ENCODE data around the gene SCD5. TPM values are rescaled to one million over a fixed set of nuclear protein-coding genes. Genes with fewer than 3 reads are reported as not detected.

Gene SCD5
- total RNA-seq, 2 donors from 2014 or later, result 11.9 to 16.7 TPM

DNA sequence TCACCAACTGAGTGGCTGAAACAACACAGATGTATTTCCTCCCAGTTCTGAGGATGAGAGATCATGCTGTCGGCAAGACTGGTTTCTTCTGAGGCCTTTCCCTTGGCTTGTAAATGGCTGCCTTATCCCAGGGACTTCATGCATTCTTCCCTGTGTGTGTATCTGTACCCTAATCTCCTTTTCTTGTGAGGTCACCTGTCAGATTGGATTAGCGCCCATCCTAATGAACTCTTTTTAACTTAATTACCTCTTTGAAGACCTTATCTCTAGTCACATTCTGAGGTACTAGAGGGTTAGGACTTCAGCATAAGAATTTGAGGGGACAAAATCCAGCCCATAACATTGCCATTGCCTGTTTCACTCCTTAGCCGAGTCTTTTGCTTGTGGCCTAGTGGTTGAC is 177.3 kb downstream of the SCD5 start:
- DNase-seq (ENCODE audit: low spot score), result no peak
- intact Hi-C loops (cut with DNase I), result no loop called here

DNA sequence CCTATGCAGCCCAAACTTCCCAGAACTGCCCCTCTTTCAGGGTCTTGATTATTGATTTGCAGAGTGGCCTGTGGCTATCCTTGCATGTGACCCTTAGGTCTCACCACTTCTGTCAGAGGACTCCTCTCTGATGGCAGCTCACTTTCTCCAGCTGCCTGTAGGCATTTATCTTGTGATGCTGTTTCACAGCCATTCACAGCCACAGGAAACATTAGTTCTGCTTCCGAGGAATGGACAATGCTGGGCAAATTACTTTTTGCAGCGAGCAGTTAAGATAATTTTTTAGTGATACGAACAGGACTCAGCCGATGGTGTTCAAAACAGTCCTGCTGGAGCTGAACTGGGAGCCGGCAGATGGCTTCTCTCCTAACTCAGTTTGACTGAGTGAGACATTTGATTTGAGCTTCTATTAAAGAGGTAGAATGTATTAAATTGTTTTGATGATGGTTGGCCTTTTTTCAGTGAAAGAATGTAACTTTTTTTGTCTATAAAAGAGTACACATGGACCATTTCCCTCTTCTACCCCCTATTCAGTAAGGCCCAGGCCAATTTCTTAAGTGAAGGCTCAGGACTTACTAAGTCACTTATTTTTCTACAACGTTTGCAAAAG is 178.4 kb downstream of the SCD5 start:
- intact Hi-C loops (cut with DNase I), result no loop called here
- no peak for DNase-seq (ENCODE audit: low spot score)

DNA sequence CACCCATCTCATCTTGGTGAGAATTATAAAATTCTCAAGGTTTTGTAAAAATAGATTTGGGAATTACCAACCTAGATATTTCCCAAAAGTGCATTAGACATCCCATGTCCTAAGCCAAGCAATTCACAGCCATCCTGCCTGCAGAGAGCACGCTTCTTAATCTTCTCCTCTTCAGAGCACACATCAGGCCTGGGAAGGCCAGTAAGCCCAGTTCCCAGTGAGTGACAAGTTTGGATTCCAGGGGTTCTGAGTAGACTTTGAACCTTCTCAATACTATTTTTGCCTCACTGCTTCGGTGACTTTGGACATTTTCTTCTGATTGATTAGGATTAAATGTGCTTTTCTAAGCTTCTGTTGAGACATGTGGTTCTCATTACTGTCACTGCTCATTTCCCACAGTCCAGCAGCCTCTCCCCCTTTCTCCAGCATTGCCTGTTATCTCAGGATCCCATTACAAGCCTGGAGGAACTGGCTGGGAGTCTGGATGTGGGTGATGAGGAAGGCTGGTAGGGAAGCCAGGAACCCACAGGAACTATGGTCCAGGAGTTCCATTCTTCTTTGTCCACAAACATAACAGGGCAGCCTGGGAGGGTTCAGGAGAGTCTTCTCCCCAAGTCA is 180.4 kb downstream of the SCD5 start:
- intact Hi-C loops (cut with DNase I), result no loop called here
- DNase-seq (ENCODE audit: low spot score), result no peak

DNA sequence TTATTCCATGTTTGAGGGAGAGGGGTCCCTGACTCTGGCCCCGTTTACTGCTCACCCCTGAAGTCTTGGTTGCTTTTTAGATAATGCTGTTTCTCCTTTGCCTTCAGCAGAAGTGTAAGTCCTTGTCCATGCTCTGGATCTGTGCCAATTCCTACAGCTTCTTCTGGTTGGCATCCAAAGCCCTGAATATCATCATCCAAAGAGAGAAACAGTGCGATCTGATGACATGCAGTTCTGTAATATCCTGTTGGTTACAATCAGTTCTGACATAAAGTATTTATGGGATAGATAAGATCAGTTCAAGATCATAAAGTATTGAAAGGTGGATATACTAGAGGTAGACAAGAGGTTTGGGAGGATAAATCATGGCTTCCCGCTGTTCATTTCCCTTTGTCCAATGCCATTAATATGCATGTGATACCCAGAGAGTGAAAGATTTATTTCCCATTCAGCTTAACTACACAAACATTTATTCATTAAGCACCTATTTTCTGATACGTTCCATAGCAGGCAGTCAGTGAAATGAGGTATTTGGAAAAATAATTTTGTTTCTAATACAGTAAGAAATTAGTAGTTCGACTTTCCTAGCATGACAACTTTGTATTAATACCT is 183.7 kb downstream of the SCD5 start:
- intact Hi-C loops (cut with DNase I), result no loop called here
- no peak for DNase-seq (ENCODE audit: low spot score)

DNA sequence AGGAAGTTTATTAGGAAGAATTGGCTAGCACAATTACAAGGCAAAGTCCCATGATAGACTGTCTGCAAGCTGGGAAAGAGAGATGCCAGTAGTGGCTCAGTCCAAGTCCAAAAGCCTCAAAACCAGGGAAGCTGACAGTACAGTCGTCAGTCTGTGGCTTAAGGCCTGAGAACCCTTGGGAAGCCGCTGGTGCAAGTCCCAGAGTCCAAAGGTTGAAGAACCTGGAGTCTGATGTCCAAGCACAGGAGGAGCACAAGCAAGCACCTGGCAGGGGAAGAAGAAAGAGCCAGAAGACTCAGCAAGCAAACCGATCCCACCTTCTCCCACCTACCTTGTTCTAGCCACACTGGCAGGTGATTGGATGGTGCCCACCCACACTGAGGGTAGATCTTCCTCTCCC is 185.5 kb downstream of the SCD5 start:
- intact Hi-C loops (cut with DNase I), result no loop called here
- DNase-seq (ENCODE audit: low spot score), result no peak

DNA sequence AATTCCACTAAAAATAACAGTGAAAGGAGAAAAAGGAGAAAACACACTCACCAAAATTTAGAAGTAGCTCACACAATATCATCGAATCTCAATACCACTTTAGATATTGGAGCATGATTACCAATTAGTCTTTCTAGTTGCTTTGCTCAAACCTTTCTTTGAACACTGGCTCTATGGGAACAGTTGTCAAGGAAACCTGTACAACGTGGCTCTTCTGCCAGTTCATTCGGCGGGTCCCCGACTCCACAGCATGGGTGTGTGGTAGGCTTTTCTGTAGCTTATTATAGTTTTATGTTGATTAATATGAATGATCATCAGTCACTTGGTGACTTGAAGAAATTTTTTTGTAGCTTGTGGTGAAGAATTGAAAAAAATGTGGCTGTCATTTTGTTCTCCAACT is 186.6 kb downstream of the SCD5 start:
- intact Hi-C loops (cut with DNase I), result no loop called here
- no peak for DNase-seq (ENCODE audit: low spot score)

DNA sequence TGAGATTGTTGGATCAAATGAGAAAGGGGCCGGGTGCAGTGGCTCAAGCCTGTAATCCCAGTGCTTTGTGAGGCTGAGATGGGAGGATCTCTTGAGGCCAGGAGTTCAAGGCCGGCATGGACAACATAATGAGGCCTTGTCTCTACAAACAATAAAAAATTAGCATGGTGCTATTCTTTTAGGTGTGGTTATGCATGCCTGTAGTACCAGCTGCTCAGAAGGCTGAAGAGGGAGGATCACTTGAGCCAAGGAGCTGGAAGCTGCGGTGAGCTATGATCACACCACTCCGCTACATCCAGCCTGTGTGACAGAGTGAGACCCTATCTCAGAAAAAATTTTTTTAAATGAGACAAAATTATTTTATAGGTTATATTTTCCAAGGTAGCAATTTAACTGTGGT is 187.1 kb downstream of the SCD5 start:
- no peak for DNase-seq (ENCODE audit: low spot score)
- intact Hi-C loops (cut with DNase I), result no loop called here

DNA sequence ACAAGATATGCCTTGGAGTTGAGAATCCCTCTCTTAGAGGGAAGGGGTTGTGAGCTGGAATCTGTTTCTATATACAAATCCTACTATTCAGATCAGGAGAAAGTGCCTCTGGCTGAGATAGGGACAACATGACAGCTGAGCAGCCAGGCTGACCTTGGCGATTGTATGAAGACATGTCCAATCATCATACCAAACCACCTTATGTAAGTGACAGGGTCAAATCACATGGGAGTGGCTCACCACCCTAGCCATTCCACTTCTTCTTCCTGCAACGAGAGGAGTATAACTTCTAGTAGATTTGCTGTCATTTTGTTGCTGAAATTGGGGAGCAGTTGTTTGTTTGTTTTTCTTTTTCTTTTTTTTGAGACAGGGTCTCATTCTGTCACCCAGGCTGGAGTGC is 188.6 kb downstream of the SCD5 start:
- no peak for DNase-seq (ENCODE audit: low spot score)
- intact Hi-C loops (cut with DNase I), result no loop called here

DNA sequence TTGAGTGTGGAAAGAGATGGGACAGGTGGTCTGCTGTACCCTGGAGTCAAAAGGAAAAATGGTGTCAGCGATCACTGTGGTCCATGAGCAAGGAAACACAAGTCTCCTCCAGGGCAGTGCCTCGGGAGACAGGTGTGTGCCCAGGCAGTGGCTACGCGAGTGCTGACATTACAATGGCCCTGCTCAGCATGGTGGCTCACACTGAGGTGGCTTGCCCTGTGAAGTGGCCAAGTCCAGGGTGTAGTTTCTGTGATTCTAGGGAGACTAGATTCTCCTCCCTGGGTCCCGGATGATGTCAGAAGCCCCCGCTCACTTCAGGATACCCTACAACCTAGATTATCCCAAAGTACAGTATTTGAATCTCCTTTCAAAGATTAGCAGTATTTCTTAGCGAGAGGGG is 192.0 kb downstream of the SCD5 start:
- DNase-seq (ENCODE audit: low spot score), result no peak
- intact Hi-C loops (cut with DNase I), result no loop called here

DNA sequence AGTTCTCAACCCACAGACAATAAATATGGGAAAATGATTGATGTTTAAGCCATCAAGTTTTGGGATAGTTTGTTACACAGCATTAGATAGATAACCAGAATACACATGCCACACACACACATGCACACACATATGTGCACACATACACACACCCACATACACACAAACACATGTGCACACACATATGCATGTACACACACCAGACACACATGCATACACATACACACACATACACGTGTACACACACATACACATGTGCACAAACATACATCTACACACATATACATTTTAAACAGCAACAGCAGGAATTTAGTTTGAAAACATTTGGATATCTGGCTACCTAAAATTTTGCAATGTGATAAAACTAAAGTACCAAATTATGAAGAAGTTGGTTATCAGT is 194.1 kb downstream of the SCD5 start:
- no peak for DNase-seq (ENCODE audit: low spot score)
- intact Hi-C loops (cut with DNase I), result no loop called here

DNA sequence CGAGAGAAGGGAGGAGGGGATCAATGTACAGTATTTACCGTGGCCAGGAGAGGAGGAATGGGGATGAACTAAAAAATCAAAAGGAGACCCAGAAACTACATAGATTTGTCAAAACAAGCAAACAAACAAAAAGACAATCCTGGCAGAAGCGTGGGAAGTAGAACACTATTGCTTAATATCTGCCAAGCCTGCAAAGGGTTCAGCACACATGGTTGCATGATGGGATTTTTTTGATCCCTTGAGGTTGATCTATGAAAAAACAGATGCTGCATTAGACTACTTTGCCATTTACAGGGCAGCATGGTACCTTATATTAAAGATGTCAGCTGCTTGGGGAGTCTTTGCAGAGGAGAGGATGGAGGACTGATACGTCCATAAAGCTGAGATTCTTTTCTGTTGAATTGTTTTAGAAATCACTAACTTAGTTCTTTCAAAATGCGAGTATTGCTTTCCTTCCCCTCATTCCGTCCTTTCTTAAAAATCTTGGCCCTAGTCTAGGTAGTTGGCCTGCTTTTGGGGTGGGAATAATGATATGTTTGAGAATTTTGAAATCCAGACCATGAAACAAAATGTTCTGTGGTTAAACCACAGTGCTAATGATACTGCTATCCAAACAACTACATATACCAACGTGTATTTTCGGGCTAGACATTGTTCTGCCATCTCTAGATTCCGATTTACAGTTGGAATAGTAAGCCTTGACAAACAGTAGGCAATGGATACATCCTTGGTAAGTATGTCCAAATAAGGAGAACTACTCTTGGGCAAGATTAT is 197.2 kb downstream of the SCD5 start:
- DNase-seq (ENCODE audit: low spot score), result no peak
- intact Hi-C loops (cut with DNase I), result loop anchor here in 1 of 2 donors (1.0 kb wide), 1 partner anchor 40 kb away; the partner anchor contains the start of gene TMEM150C

DNA sequence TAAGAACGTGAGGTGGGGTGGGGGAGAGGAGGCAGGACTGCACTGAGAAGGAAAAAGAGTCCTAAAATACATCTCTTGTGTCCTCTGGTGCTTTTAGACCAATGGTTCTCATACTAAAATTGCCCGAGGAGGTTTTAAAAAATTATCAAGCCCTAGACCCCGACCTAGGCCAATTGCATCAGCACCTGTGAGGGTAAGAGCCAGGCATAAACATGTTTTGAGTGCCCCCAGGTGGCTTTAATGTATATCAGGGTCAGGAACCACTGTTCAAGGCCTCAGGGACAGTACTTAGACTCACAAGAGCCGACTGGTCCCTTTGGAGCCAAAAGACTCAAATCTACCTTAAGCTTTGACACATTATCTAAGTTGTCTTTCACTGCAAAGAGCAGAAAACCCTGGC is 199.3 kb downstream of the SCD5 start:
- intact Hi-C loops (cut with DNase I), result no loop called here
- DNase-seq (ENCODE audit: low spot score), result no peak

DNA sequence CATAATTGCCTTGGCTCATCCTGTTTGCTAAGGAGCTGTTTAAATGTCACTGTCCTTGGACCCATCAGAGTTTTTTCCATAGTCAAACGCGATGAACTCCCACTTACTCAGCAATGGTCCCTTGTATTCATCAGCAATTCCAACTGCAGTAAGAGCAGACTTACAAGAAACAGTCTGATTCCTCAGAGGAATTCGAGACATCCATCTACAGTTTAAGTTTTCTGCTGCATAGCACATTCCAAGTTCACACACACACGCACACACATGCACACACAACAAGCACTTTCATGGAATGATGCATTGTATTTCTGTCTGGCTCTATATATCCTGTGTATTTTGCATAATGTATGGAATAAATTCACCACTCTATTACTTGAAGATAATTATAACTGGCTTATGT is 204.1 kb downstream of the SCD5 start:
- DNase-seq (ENCODE audit: low spot score), result no peak
- intact Hi-C loops (cut with DNase I), result no loop called here

DNA sequence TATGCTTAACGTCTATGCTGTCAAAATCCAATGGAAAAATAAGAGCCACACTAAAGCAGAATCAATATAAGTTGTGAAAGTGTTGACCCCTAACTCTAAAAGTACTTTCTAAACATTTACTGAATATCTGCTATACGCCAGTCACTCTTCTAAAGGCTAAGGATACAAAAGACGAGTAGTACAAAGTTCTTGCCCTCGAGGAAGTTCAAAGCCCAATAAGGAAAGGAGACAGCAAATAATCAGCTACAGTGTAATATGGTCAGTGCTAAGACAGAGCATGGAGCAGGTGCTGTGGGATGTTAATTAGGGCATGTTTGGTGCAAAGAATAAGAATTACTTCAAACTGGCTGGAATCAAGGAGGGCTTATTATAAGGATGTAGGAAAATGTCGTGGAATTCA is 205.2 kb downstream of the SCD5 start:
- no peak for DNase-seq (ENCODE audit: low spot score)

DNA sequence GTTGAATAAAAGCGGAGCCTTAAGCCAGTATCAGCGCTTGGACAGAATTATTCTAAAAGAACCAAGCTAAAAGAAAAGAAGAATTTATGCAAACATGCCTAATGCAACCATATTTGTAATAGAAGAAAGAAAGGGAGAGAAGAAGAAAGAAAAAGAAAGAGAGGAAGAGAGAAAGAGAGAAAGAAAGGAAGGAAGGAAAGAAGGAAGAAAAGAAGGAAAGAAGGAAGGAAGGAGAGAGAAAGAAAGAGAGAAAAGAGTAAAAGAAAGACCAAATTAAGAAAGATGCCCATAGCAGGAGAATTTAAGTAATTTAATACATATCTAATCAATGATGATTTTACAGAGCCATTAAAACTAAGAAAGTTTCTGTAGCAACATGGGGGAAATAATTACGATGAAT is 206.0 kb downstream of the SCD5 start:
- intact Hi-C loops (cut with DNase I), result no loop called here
- DNase-seq (ENCODE audit: low spot score), result no peak

More for the DNA sequence above, 205.2 kb downstream of the SCD5 start:
- intact Hi-C loops (cut with DNase I), result no loop called here

DNA sequence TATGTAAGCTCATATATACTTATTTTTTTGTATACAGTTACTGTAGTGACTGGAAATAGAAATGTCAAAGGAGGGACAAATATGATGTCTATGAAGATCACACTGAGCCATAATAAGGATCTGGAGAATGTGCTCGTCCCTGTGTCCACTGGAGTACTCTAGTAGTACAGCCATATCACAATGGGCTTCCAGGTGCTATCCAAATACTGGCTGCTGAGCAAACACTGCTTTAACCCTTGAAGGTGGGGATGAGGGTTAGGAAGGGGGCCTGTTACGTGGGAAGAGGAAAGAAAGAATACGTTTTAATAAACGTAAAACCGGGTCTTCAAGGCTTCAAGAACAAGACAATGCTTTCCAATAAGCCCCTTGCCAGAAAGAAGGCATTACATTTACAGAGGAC is 207.0 kb downstream of the SCD5 start:
- DNase-seq (ENCODE audit: low spot score), result no peak
- intact Hi-C loops (cut with DNase I), result no loop called here

DNA sequence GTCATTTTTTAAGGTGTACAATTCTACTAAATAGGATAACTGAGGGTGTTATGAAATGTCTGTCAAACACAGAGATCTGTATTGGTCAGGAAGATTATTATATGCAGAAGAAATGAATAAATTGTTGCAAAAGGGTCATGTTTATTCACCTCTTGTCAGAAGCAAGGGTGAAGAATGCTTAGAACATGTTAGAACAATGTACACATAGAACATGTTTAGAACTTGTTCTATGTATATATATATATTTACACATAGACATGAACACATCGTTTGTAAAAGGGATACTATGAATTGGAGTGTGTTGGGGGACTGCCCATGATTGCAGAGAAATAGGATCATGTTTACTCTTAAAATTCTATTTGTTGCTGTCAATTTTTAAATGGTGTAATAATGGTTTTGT is 208.8 kb downstream of the SCD5 start:
- intact Hi-C loops (cut with DNase I), result no loop called here

DNA sequence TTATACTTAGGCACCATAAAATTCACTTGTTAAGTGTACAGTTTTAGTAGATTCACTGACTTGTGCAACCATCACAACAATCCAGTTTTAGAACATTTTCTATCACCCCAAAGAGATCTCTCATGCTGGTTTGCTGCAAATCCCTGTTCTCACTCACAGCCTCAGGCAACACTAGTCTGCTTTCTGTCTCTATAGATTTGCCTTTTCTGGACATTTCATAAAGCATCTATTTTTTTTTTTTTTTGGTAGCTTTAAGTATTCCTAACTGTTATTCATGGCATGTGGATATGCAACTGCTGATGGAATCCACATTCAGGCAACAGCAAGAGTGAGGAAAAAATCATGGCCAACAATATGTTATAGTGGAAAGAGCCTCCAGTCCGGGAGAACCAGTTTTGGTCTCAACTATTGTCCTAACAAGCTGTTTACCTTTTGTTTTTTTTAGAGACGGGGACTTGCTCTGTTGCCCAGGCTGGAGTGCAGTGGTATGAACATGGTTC is 209.8 kb downstream of the SCD5 start:
- intact Hi-C loops (cut with DNase I), result no loop called here
- DNase-seq (ENCODE audit: low spot score), result no peak

More for the DNA sequence above, 208.8 kb downstream of the SCD5 start:
- no peak for DNase-seq (ENCODE audit: low spot score)

DNA sequence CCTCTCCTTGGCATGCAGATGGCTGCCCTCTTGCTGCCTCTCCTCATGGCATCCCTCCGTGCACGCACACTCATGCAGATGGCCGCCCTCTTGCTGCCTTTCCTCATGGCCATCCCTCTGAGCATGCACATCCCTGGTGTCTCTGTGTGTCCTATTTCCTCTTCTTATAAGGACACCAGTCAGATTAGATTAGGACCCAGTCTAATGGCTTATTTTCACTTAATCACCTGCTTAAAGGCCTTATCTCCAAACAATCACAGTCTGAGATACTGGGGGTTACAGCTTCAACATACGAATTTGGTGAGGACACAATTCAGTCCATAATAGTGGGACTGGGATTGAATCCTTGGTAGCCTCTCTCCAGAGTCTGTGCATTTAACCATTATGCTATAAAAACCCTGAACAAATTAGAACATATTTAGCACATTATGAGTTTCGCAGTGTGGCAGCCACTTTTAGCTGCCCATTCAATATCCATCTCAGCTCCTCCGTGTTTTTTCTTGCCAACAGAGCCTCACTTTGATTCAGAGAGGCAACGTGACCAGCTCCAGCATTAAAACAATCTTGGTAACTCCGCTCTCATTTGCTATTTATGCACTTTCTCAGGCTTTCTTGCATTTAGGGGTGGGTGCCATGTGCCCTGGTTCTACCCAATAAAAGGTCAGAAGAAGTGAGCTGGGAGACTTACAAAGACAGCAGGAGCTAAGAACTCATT is 210.6 kb downstream of the SCD5 start:
- DNase-seq (ENCODE audit: low spot score), result no peak
- intact Hi-C loops (cut with DNase I), result no loop called here

Data from posterior vena cava (tissue), 2 donors.